ENCODE data around the gene HAL.

DNA sequence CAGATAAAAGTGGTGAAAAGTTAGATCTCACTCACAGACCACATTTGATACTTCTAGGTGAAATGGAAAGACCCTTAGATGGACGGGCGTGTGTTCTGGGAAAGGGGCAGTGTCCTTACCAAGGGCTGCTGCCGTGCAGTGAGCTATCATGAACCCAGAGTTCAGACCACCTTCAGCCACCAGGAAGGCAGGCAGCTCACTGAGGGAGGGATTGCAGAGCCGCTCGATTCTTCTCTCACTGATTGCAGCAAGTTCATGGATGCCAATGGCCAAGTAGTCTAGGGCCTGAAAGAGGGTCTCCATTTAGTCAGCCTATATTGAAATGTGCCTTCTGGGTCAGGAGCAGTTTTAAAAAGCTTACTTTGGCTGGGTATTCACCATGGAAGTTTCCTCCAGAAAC, 15.7 kb downstream of the HAL start:
- TF ChIP-seq, protein P1, sequence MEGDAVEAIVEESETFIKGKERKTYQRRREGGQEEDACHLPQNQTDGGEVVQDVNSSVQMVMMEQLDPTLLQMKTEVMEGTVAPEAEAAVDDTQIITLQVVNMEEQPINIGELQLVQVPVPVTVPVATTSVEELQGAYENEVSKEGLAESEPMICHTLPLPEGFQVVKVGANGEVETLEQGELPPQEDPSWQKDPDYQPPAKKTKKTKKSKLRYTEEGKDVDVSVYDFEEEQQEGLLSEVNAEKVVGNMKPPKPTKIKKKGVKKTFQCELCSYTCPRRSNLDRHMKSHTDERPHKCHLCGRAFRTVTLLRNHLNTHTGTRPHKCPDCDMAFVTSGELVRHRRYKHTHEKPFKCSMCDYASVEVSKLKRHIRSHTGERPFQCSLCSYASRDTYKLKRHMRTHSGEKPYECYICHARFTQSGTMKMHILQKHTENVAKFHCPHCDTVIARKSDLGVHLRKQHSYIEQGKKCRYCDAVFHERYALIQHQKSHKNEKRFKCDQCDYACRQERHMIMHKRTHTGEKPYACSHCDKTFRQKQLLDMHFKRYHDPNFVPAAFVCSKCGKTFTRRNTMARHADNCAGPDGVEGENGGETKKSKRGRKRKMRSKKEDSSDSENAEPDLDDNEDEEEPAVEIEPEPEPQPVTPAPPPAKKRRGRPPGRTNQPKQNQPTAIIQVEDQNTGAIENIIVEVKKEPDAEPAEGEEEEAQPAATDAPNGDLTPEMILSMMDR (IDR thresholded peaks at IDR 0.05) = no peak
- TF ChIP-seq POLR2A (IDR thresholded peaks at IDR 0.05; ENCODE audit: low read depth) (no peak), POLR2AphosphoS5 (IDR thresholded peaks at IDR 0.05) (no peak)

All from esophagus muscularis mucosa (tissue), 3 donors.